SK-N-SH treated with all-trans-retinoic acid at 6 μM for 48 hours (cell line): ENCODE results near the gene C11orf16.
A peak's percentile ranks its signal among the peaks of the same experiment; 100 is the strongest.
"Not testable (repeated sequence)": the region's sequence is repeated elsewhere in the genome, so short reads cannot be mapped to it uniquely, and the experiment has no call there.

Source experiments
- ATAC-seq: fragments of 200-7000 bp; cut with Tn5 transposase; 3 replicates; pipeline ENCODE4 v1.9.1; 2020; ENCODE audit warnings: mild to moderate bottlenecking, moderate library complexity
- BACH2 ChIP-seq: fragments of 250-450 bp; sonication (Bioruptor Pico); IDR thresholded peaks from 2 replicates; pipeline ENCODE4 v1.9.0; 2021; ENCODE audit warnings: mild to moderate bottlenecking, borderline replicate concordance
- CREB5 ChIP-seq: fragments of 250-450 bp; sonication (Bioruptor Pico); IDR thresholded peaks from 2 replicates; pipeline ENCODE4 v1.5.1; 2020; ENCODE audit warnings: low read depth, mild to moderate bottlenecking, moderate library complexity
- CSDC2 ChIP-seq: fragments of 250-450 bp; sonication (Bioruptor Pico); IDR thresholded peaks from 2 replicates; pipeline ENCODE4 v1.5.0; 2020; ENCODE audit warnings: mild to moderate bottlenecking, moderate library complexity
- CSRNP3 ChIP-seq: fragments of 250-450 bp; sonication (Bioruptor Pico); IDR thresholded peaks from 2 replicates; pipeline ENCODE4 v1.5.1; 2021; ENCODE audit warnings: mild to moderate bottlenecking, moderate library complexity
- ESRRG ChIP-seq: fragments of 250-450 bp; sonication (Bioruptor Pico); IDR thresholded peaks from 2 replicates; pipeline ENCODE4 v1.6.1; 2021; ENCODE audit warnings: mild to moderate bottlenecking
- GLIS3 ChIP-seq: fragments of 250-450 bp; sonication (Bioruptor Pico); IDR thresholded peaks from 2 replicates; pipeline ENCODE4 v1.5.0; 2020; ENCODE audit warnings: mild to moderate bottlenecking, moderate library complexity
- PATZ1 ChIP-seq: fragments of 250-450 bp; sonication (Bioruptor Pico); IDR thresholded peaks from 2 replicates; pipeline ENCODE4 v1.8.0; 2020; ENCODE audit warnings: mild to moderate bottlenecking, moderate library complexity, borderline replicate concordance
- RARB ChIP-seq: fragments of 250-450 bp; sonication (Bioruptor Pico); IDR thresholded peaks from 2 replicates; pipeline ENCODE4 v1.8.0; 2021; ENCODE audit warnings: mild to moderate bottlenecking, moderate library complexity
- SNAI2 ChIP-seq: fragments of 250-450 bp; sonication (Bioruptor Pico); IDR thresholded peaks from 2 replicates; pipeline ENCODE4 v1.5.0; 2020; ENCODE audit warnings: mild to moderate bottlenecking, moderate library complexity
- TCF4 ChIP-seq: fragments of 250-450 bp; sonication (Bioruptor Pico); IDR thresholded peaks from 2 replicates; pipeline ENCODE4 v1.8.0; 2021; ENCODE audit warnings: mild to moderate bottlenecking, moderate library complexity, borderline replicate concordance
- TOX ChIP-seq: fragments of 250-450 bp; sonication (Bioruptor Pico); IDR thresholded peaks from 2 replicates; pipeline ENCODE4 v1.8.0; 2021; ENCODE audit warnings: mild to moderate bottlenecking, moderate library complexity, borderline replicate concordance
- TSHZ2 ChIP-seq: fragments of 250-450 bp; sonication (Bioruptor Pico); IDR thresholded peaks from 2 replicates; pipeline ENCODE4 v1.5.0; 2020; ENCODE audit warnings: mild to moderate bottlenecking, moderate library complexity
- ZNF565 ChIP-seq: fragments of 450-650 bp; formaldehyde crosslinking; conservative IDR thresholded peaks from 2 replicates; pipeline ENCODE4 v1.5.0; 2020; ENCODE audit warnings: low read depth, mild to moderate bottlenecking, moderate library complexity
- ZNF70 ChIP-seq: fragments of 450-650 bp; formaldehyde crosslinking; IDR thresholded peaks from 2 replicates; pipeline ENCODE4 v1.5.0; 2020; ENCODE audit warnings: mild to moderate bottlenecking, moderate library complexity
- ZNF8 ChIP-seq: fragments of 450-650 bp; formaldehyde crosslinking; IDR thresholded peaks from 2 replicates; pipeline ENCODE4 v1.5.0; 2020; ENCODE audit warnings: mild to moderate bottlenecking, moderate library complexity

The C11orf16 gene

GRCh38 chr11:8905528-8906165 is 27.1 kb downstream of the C11orf16 start:
- ATAC-seq, result peak; percentile 60

GRCh38 chr11:8899119-8899753 is 33.5 kb downstream of the C11orf16 start:
- TF ChIP-seq TSHZ2 (CRISPR knock-in tag), result no peak
- TF ChIP-seq TOX (CRISPR knock-in tag), result no peak
- no peak for TF ChIP-seq ZNF70 (CRISPR knock-in tag)
- TF ChIP-seq ESRRG (CRISPR knock-in tag), result no peak
- no peak for TF ChIP-seq CSRNP3 (CRISPR knock-in tag)
- no peak for TF ChIP-seq GLIS3 (CRISPR knock-in tag)
- no peak for ATAC-seq

More at GRCh38 chr11:8905528-8906165, 27.1 kb downstream of the C11orf16 start:
- peak; percentile 18; the same call in 1 of the 2 replicates for TF ChIP-seq TCF4 (CRISPR knock-in tag)
- no peak for TF ChIP-seq SNAI2
- TF ChIP-seq ZNF8 (CRISPR knock-in tag), result no peak
- TF ChIP-seq, all 23 proteins: peak for 1

- ATAC-seq, result not testable (repeated sequence)
These were observed 41.6 kb downstream of the C11orf16 start for GRCh38 chr11:8891185-8891584.

- TF ChIP-seq ZNF565 (CRISPR knock-in tag) (no peak), SNAI2 (no peak), CREB5 (CRISPR knock-in tag) (no peak), RARB (CRISPR knock-in tag) (no peak)
- peak; percentile 48; the same call in 2 of the 3 replicates for ATAC-seq
These were observed 46.4 kb downstream of the C11orf16 start for GRCh38 chr11:8886322-8886721.

- ATAC-seq, result not testable (repeated sequence)
These were observed 51.2 kb downstream of the C11orf16 start for GRCh38 chr11:8881585-8881984.

GRCh38 chr11:8878771-8879170 is 54.0 kb downstream of the C11orf16 start:
- TF ChIP-seq BACH2 (CRISPR knock-in tag), result no peak
- TF ChIP-seq ZNF70 (CRISPR knock-in tag), result no peak
- TF ChIP-seq ZNF8 (CRISPR knock-in tag), result no peak
- no peak for TF ChIP-seq RARB (CRISPR knock-in tag)
- TF ChIP-seq TCF4 (CRISPR knock-in tag), result no peak
- TF ChIP-seq CSDC2 (CRISPR knock-in tag), result no peak
- no peak for TF ChIP-seq PATZ1
- no peak for ATAC-seq
